Activated B cell treated with CpG ODN at 0.5 μM for 24 hours (primary cell): ENCODE data around the gene DIP2A. TPM values are rescaled to one million over a fixed set of nuclear protein-coding genes. Genes with fewer than 3 reads are reported as not detected.

Experiments
- ATAC-seq: fragments of 200-7000 bp; cut with Tn5 transposase; one replicate; pipeline ENCODE4 v1.10.0; 2021; ENCODE audit warnings: low read depth, mild to moderate bottlenecking, moderate library complexity
- CTCF ChIA-PET: fragments of 350-600 bp; sonication (Branson Sonifier 250); formaldehyde crosslinking; loops from one replicate; lab custom pipeline; 2021; ENCODE audit warnings: antibody characterized with exemption; lab: Charles Lee
- POLR2A ChIA-PET: fragments of 350-600 bp; sonication (Branson Sonifier 250); formaldehyde crosslinking; loops from one replicate; lab custom pipeline; 2021; ENCODE audit warnings: antibody characterized with exemption; lab: Charles Lee
- DNase-seq: peaks from one replicate; pipeline ENCODE4 v3.0.0; 2022
- H3K27ac Mint-ChIP-seq: one replicate; pipeline ENCODE4 v1.8.0; 2020; ENCODE audit warnings: mixed read lengths
- H3K27me3 Mint-ChIP-seq: one replicate; pipeline ENCODE4 v1.8.0; 2021; ENCODE audit warnings: mixed read lengths
- H3K36me3 Mint-ChIP-seq: one replicate; pipeline ENCODE4 v1.8.0; 2021; ENCODE audit warnings: low read depth, mixed read lengths
- H3K4me1 Mint-ChIP-seq: one replicate; pipeline ENCODE4 v1.8.0; 2021; ENCODE audit warnings: mixed read lengths
- H3K4me3 Mint-ChIP-seq: one replicate; pipeline ENCODE4 v1.8.0; 2020; ENCODE audit warnings: mild to moderate bottlenecking, mixed read lengths
- H3K9me3 Mint-ChIP-seq: one replicate; pipeline ENCODE4 v1.8.0; 2020; ENCODE audit warnings: mixed read lengths
- CTCF ChIP-seq: fragments of 200-600 bp; IDR thresholded peaks from one replicate; pipeline ENCODE4 v1.8.0; 2022; ENCODE audit warnings: antibody characterized with exemption, mild to moderate bottlenecking
- intact Hi-C: fragments of 100-400 bp; cut with micrococcal nuclease; formaldehyde crosslinking; loops from one replicate; pipeline ENCODE4 v1.15.1; 2024
- total RNA-seq: library from RNA; stranded (reverse); gene quantifications from 2 replicates; pipeline ENCODE4 v1.2.3, GENCODE V29; 2022

The DIP2A gene
- total RNA-seq, 1 donor from 2014 or later, result 32.1 TPM

GRCh38 chr21:46422636-46423241, 36.0 kb upstream of the DIP2A start:
- no peak for DNase-seq
- no peak overlapping the region for H3K27ac Mint-ChIP-seq
- ChIA-PET POLR2A (interaction anchor here (0.6 kb wide), 1 partner anchor 276 kb away, joined by 4 read pairs; no protein-coding TSS in a partner anchor), CTCF (no interaction called here)
- intact Hi-C loops, result no loop called here
- H3K4me3 Mint-ChIP-seq, result no peak overlapping the region
- peaks cover 3% of the 10 kb centered on the region for H3K4me1 Mint-ChIP-seq
- peaks cover 56% of the 10 kb centered on the region for H3K36me3 Mint-ChIP-seq
- no peaks in the 10 kb centered on the region for H3K27me3 Mint-ChIP-seq
- no peaks in the 10 kb centered on the region for H3K9me3 Mint-ChIP-seq
- TF ChIP-seq CTCF, result no peak
- no peak for ATAC-seq

GRCh38 chr21:46423546-46424038, 35.1 kb upstream of the DIP2A start:
- intact Hi-C loops, result no loop called here
- Mint-ChIP-seq H3K9me3 (no peaks in the 10 kb centered on the region), H3K4me3 (no peak overlapping the region), H3K4me1 (peaks cover 3% of the 10 kb centered on the region), H3K36me3 (peaks cover 50% of the 10 kb centered on the region), H3K27me3 (no peaks in the 10 kb centered on the region), H3K27ac (no peak overlapping the region)
- TF ChIP-seq CTCF, result no peak
- ChIA-PET CTCF (no interaction called here), POLR2A (no interaction called here)
- ATAC-seq (no peak), DNase-seq (no peak)

GRCh38 chr21:46424039-46424591, 34.6 kb upstream of the DIP2A start:
- no peak for TF ChIP-seq CTCF
- H3K27me3 Mint-ChIP-seq, result no peaks in the 10 kb centered on the region

GRCh38 chr21:46424621-46425020, 34.1 kb upstream of the DIP2A start:
- Mint-ChIP-seq H3K4me1 (peaks cover 3% of the 10 kb centered on the region), H3K27ac (no peak overlapping the region), H3K36me3 (peaks cover 49% of the 10 kb centered on the region), H3K9me3 (no peaks in the 10 kb centered on the region), H3K4me3 (no peak overlapping the region), H3K27me3 (no peaks in the 10 kb centered on the region)
- DNase-seq (no peak), ATAC-seq (no peak)
- POLR2A ChIA-PET, result no interaction called here
- TF ChIP-seq CTCF, result no peak
- intact Hi-C loops, result no loop called here
- CTCF ChIA-PET, result no interaction called here

More at GRCh38 chr21:46424039-46424591, 34.6 kb upstream of the DIP2A start:
- H3K4me1 Mint-ChIP-seq, result peaks cover 3% of the 10 kb centered on the region
- ChIA-PET POLR2A (no interaction called here), CTCF (no interaction called here)
- intact Hi-C loops, result no loop called here
- no peaks in the 10 kb centered on the region for H3K9me3 Mint-ChIP-seq
- DNase-seq (no peak), ATAC-seq (no peak)
- no peak overlapping the region for H3K4me3 Mint-ChIP-seq
- H3K27ac Mint-ChIP-seq, result no peak overlapping the region
- H3K36me3 Mint-ChIP-seq, result peaks cover 49% of the 10 kb centered on the region

- DNase-seq, result no peak
- no peak for ATAC-seq
- ChIA-PET CTCF (no interaction called here), POLR2A (no interaction called here)
- Mint-ChIP-seq H3K36me3 (peaks cover 49% of the 10 kb centered on the region), H3K9me3 (no peaks in the 10 kb centered on the region), H3K27ac (no peak overlapping the region), H3K4me3 (no peak overlapping the region), H3K27me3 (no peaks in the 10 kb centered on the region), H3K4me1 (peaks cover 3% of the 10 kb centered on the region)
- no peak for TF ChIP-seq CTCF
- intact Hi-C loops, result no loop called here
Observed at GRCh38 chr21:46425041-46425440, 33.6 kb upstream of the DIP2A start.
